CD14-positive monocyte (primary cell): ENCODE data around the gene EXOC4. TPM values are rescaled to one million over a fixed set of nuclear protein-coding genes. Genes with fewer than 3 reads are reported as not detected.
A peak's percentile ranks its signal among the peaks of the same experiment; 100 is the strongest.

ENCODE experiments used
- DNase-seq, 3 donors: peaks; one replicate each; pipeline ENCODE4 v3.0.0-alpha.2; 2011 to 2022
- H2AFZ ChIP-seq: 2 replicates; pipeline ENCODE4 v1.6.0; 2012; ENCODE audit warnings: mild to moderate bottlenecking, low read depth, low read length, inconsistent platforms; ENCODE audit not compliant: insufficient read depth, poor library complexity, severe bottlenecking
- H3K27ac ChIP-seq, 2 donors: 1 replicate in 1 of 2; 2 replicates in 1 of 2; pipeline ENCODE4 v1.5.1; 2012 to 2013; ENCODE audit warnings: low read length in 2 of 2, control low read depth in 1 of 2, inconsistent platforms in 1 of 2, low read depth in 1 of 2, mild to moderate bottlenecking in 1 of 2
- H3K27me3 ChIP-seq, 2 donors: one replicate each; pipeline versions ENCODE4 v1.6.0 to v1.6.1; 2011 to 2013; ENCODE audit warnings: low read length in 2 of 2; ENCODE audit not compliant: control insufficient read depth in 2 of 2, insufficient read depth in 2 of 2
- H3K36me3 ChIP-seq, 2 donors: replicated peaks in 1 of 2; 1 replicate in 1 of 2; 2 replicates in 1 of 2; pipeline versions ENCODE4 v1.5.1 to v1.6.1; 2012 to 2013; ENCODE audit warnings: low read length in 2 of 2, control low read depth in 1 of 2, inconsistent platforms in 1 of 2, mild to moderate bottlenecking in 1 of 2; ENCODE audit not compliant: insufficient read depth in 2 of 2, control insufficient read depth in 1 of 2
- H3K4me1 ChIP-seq, 2 donors: 1 replicate in 1 of 2; 2 replicates in 1 of 2; pipeline versions ENCODE4 v1.5.1 to v1.6.1; 2012 to 2013; ENCODE audit warnings: low read length in 2 of 2, control low read depth in 1 of 2, inconsistent platforms in 1 of 2, mild to moderate bottlenecking in 1 of 2, moderate library complexity in 1 of 2; ENCODE audit not compliant: insufficient read depth in 2 of 2, control insufficient read depth in 1 of 2
- H3K4me2 ChIP-seq: replicated peaks from 2 replicates; pipeline ENCODE3; 2012; ENCODE audit warnings: low read length, moderate library complexity, mild to moderate bottlenecking; ENCODE audit not compliant: poor library complexity, severe bottlenecking; ENCODE audit errors: extremely low read depth
- H3K4me3 ChIP-seq, 3 experiments: fragments of 200-600 bp in 1 of 3; sonication (generic) in 1 of 3; replicated peaks in 1 of 3; 1 replicate in 2 of 3; 2 replicates in 1 of 3; pipeline ENCODE4 v1.5.1; 2011 to 2013; ENCODE audit warnings: low read length in 3 of 3, mild to moderate bottlenecking in 3 of 3, control low read depth in 2 of 3, low read depth in 2 of 3, inconsistent platforms in 1 of 3, moderate library complexity in 1 of 3
- H3K79me2 ChIP-seq: 2 replicates; pipeline ENCODE4 v1.6.0; 2012; ENCODE audit warnings: mild to moderate bottlenecking, control low read depth, inconsistent platforms, low read length, moderate library complexity; ENCODE audit not compliant: insufficient read depth
- H3K9ac ChIP-seq: 2 replicates; pipeline ENCODE4 v1.6.0; 2017; ENCODE audit warnings: low read length, mild to moderate bottlenecking; ENCODE audit not compliant: insufficient read depth, poor library complexity, severe bottlenecking
- H3K9me3 ChIP-seq, 2 donors: replicated peaks in 1 of 2; 1 replicate in 1 of 2; 2 replicates in 1 of 2; pipeline versions ENCODE4 v1.5.1 to v1.6.1; 2012 to 2013; ENCODE audit warnings: low read length in 2 of 2, control low read depth in 1 of 2; ENCODE audit not compliant: control insufficient read depth in 1 of 2, insufficient read depth in 1 of 2
- H4K20me1 ChIP-seq: 2 replicates; pipeline ENCODE4 v1.6.0; 2012; ENCODE audit warnings: mild to moderate bottlenecking, low read length, control low read depth, moderate library complexity; ENCODE audit not compliant: insufficient read depth
- H3K27ac Mint-ChIP-seq, 7 donors: one replicate each; pipeline ENCODE4 v1.8.0; 2020; ENCODE audit warnings: mild to moderate bottlenecking in 7 of 7, mixed read lengths in 7 of 7, moderate library complexity in 6 of 7, inconsistent platforms in 2 of 7
- H3K27me3 Mint-ChIP-seq, 3 donors: one replicate each; pipeline ENCODE4 v1.8.0; 2021 to 2022; ENCODE audit warnings: low read depth in 3 of 3, mild to moderate bottlenecking in 3 of 3, mixed read lengths in 3 of 3, moderate library complexity in 3 of 3, inconsistent platforms in 1 of 3
- H3K36me3 Mint-ChIP-seq, 2 donors: one replicate each; pipeline ENCODE4 v1.8.0; 2020; ENCODE audit warnings: mixed read lengths in 2 of 2, inconsistent platforms in 1 of 2, mild to moderate bottlenecking in 1 of 2
- H3K4me1 Mint-ChIP-seq: one replicate; pipeline ENCODE4 v1.8.0; 2020; ENCODE audit warnings: mild to moderate bottlenecking, mixed read lengths
- H3K4me3 Mint-ChIP-seq, 2 donors: one replicate each; pipeline ENCODE4 v1.8.0; 2020; ENCODE audit warnings: mild to moderate bottlenecking in 2 of 2, mixed read lengths in 2 of 2, moderate library complexity in 1 of 2
- H3K9me3 Mint-ChIP-seq, 7 donors: one replicate each; pipeline ENCODE4 v1.8.0; 2020 to 2022; ENCODE audit warnings: mixed read lengths in 7 of 7, mild to moderate bottlenecking in 6 of 7, moderate library complexity in 6 of 7, inconsistent platforms in 2 of 7
- CTCF ChIP-seq: fragments of 200-600 bp; IDR thresholded peaks from one replicate; pipeline ENCODE4 v1.8.0; 2022; ENCODE audit warnings: antibody characterized with exemption, mild to moderate bottlenecking
- WGBS: methylation state at CpG from one replicate; pipeline ENCODE4 v1.1.5; 2013; ENCODE audit warnings: missing lambda C conversion rate; ENCODE audit not compliant: insufficient coverage; 5-methylcytosine and 5-hydroxymethylcytosine counted together
- intact Hi-C, 2 donors: fragments of 100-400 bp; cut with micrococcal nuclease; formaldehyde crosslinking; loops; one replicate each; pipeline versions ENCODE4 v1.15.0 to v1.15.1; 2023
- polyA plus RNA-seq, 3 donors: library from polyadenylated mRNA; depleted of rRNA in 1 of 3; unstranded in 2 of 3; stranded (reverse) in 1 of 3; fragments of 300-500 nt in 2 of 3; fragments of >200 nt in 1 of 3; fragmentation: Illumina TruSeq in 2 of 3; gene quantifications; 1 replicate in 2 of 3; 2 replicates in 1 of 3; pipeline ENCODE4 v1.2.3, GENCODE V29; 2012 to 2021

Gene EXOC4
- polyA plus RNA-seq, 3 donors = 20.6 to 22.3 (median 22.3) TPM

- H3K27me3 Mint-ChIP-seq = no peaks in the 10 kb centered on the region
- H3K36me3 ChIP-seq = peaks cover 11 to 41% of the 10 kb centered on the region in 2 donors
- intact Hi-C loops = no loop called here
- no peak overlapping the region for H3K4me2 ChIP-seq
- H3K27me3 ChIP-seq = no peaks in the 10 kb centered on the region
- H3K4me3 ChIP-seq = no peak overlapping the region
- TF ChIP-seq CTCF = no peak
- H3K27ac ChIP-seq = no peak overlapping the region
- no CpG with 5 or more reads among the region's 1 CpG for WGBS
- H3K27ac Mint-ChIP-seq = no peak overlapping the region
- no peak overlapping the region for H2AFZ ChIP-seq
- no peaks in the 10 kb centered on the region for H3K4me1 Mint-ChIP-seq
- H3K4me1 ChIP-seq = no peaks in the 10 kb centered on the region
- no peaks in the 10 kb centered on the region for H3K9me3 ChIP-seq
- H3K9me3 Mint-ChIP-seq = no peaks in the 10 kb centered on the region
- H4K20me1 ChIP-seq = no peaks in the 10 kb centered on the region
- H3K9ac ChIP-seq = no peak overlapping the region
- no peaks in the 10 kb centered on the region for H3K79me2 ChIP-seq
- DNase-seq = no peak
- peaks cover 35 to 47% of the 10 kb centered on the region in 2 donors for H3K36me3 Mint-ChIP-seq
- H3K4me3 Mint-ChIP-seq = no peak overlapping the region
Measured at GRCh38 chr7:133482599-133482998, 229.7 kb downstream of the EXOC4 start.

GRCh38 chr7:133484086-133484485 is 231.2 kb downstream of the EXOC4 start:
- Mint-ChIP-seq H3K27me3 (no peaks in the 10 kb centered on the region), H3K36me3 (peaks cover 31 to 42% of the 10 kb centered on the region in 2 donors), H3K4me3 (no peak overlapping the region), H3K9me3 (no peaks in the 10 kb centered on the region), H3K27ac (peak overlapping the region in 1 of 7 donors; percentile 22), H3K4me1 (no peaks in the 10 kb centered on the region)
- TF ChIP-seq CTCF = no peak
- no peak overlapping the region for H3K9ac ChIP-seq
- WGBS = 90% methylated on average over 1 of the region's 2 CpGs
- peaks cover 11 to 38% of the 10 kb centered on the region in 2 donors for H3K36me3 ChIP-seq
- no peaks in the 10 kb centered on the region for H4K20me1 ChIP-seq
- no peak for DNase-seq
- no peak overlapping the region for H3K4me3 ChIP-seq
- no peaks in the 10 kb centered on the region for H3K9me3 ChIP-seq
- H3K79me2 ChIP-seq = no peaks in the 10 kb centered on the region
- H2AFZ ChIP-seq = no peak overlapping the region
- intact Hi-C loops = no loop called here
- H3K4me1 ChIP-seq = no peaks in the 10 kb centered on the region
- no peak overlapping the region for H3K4me2 ChIP-seq
- no peaks in the 10 kb centered on the region for H3K27me3 ChIP-seq
- H3K27ac ChIP-seq = no peak overlapping the region
